Measurements from ENCODE around the gene DLK2. TPM values are rescaled to one million over a fixed set of nuclear protein-coding genes. Genes with fewer than 3 reads are reported as not detected.
A peak's percentile ranks its signal among the peaks of the same experiment; 100 is the strongest.

The DLK2 gene
- total RNA-seq, 1 donor from 2014 or later: not detected

GRCh38 chr6:43433148-43433547 is 22.2 kb downstream of the DLK2 start:
- peaks cover 15% of the 10 kb centered on the region for H3K79me2 ChIP-seq (ENCODE audit: low read depth)
- H3K36me3 ChIP-seq: no peaks in the 10 kb centered on the region
- H4K20me1 ChIP-seq (ENCODE audit: low read depth): no peaks in the 10 kb centered on the region
- Mint-ChIP-seq H3K36me3 (peaks cover 5% of the 10 kb centered on the region), H3K4me3 (no peak overlapping the region), H3K9me3 (no peaks in the 10 kb centered on the region), H3K4me1 (peaks cover 17% of the 10 kb centered on the region), H3K27me3 (ENCODE audit: insufficient read depth, low read depth) (peaks cover 2% of the 10 kb centered on the region), H3K27ac (no peak overlapping the region)
- peaks cover 9% of the 10 kb centered on the region for H3K4me1 ChIP-seq
- TF ChIP-seq EZH2 (IDR thresholded peaks at IDR 0.05) (no peak), EZH2phosphoT487 (IDR thresholded peaks at IDR 0.05) (no peak), CTCF (IDR thresholded peaks at IDR 0.05) (no peak)
- no peak overlapping the region for H3K4me2 ChIP-seq
- H2AFZ ChIP-seq (replicated peaks): no peak overlapping the region
- H3K9me3 ChIP-seq (ENCODE audit: low read depth): no peaks in the 10 kb centered on the region
- H3K27ac ChIP-seq: no peak overlapping the region
- no peaks in the 10 kb centered on the region for H3K27me3 ChIP-seq
- peaks cover 4% of the 10 kb centered on the region for H3F3A ChIP-seq (ENCODE audit: low read depth)
- H3K9ac ChIP-seq: no peak overlapping the region
- DNase-seq (ENCODE audit: low spot score): no peak
- H3K4me3 ChIP-seq: no peak overlapping the region

GRCh38 chr6:43432009-43432945 is 23.1 kb downstream of the DLK2 start:
- H3K4me1 ChIP-seq: peaks cover 9% of the 10 kb centered on the region
- no peaks in the 10 kb centered on the region for H3K36me3 ChIP-seq
- no peaks in the 10 kb centered on the region for H3K27me3 ChIP-seq
- Mint-ChIP-seq H3K36me3 (peaks cover 5% of the 10 kb centered on the region), H3K27me3 (ENCODE audit: insufficient read depth, low read depth) (no peaks in the 10 kb centered on the region), H3K27ac (peak overlapping the region; percentile 42), H3K4me3 (no peak overlapping the region), H3K9me3 (no peaks in the 10 kb centered on the region), H3K4me1 (peaks cover 19% of the 10 kb centered on the region)
- H3K9ac ChIP-seq: no peak overlapping the region
- peaks cover 18% of the 10 kb centered on the region for H3K79me2 ChIP-seq (ENCODE audit: low read depth)
- H3K27ac ChIP-seq: no peak overlapping the region
- no peak for DNase-seq (ENCODE audit: low spot score)
- no peak overlapping the region for H3K4me3 ChIP-seq
- no peaks in the 10 kb centered on the region for H4K20me1 ChIP-seq (ENCODE audit: low read depth)
- H3F3A ChIP-seq (ENCODE audit: low read depth): peaks cover 8% of the 10 kb centered on the region
- H3K9me3 ChIP-seq (ENCODE audit: low read depth): no peaks in the 10 kb centered on the region
- TF ChIP-seq EZH2phosphoT487 (IDR thresholded peaks at IDR 0.05) (no peak), EZH2 (IDR thresholded peaks at IDR 0.05) (no peak), CTCF (IDR thresholded peaks at IDR 0.05) (no peak)
- no peak overlapping the region for H2AFZ ChIP-seq (replicated peaks)
- no peak overlapping the region for H3K4me2 ChIP-seq

GRCh38 chr6:43428874-43429273 is 26.5 kb downstream of the DLK2 start:
- DNase-seq (ENCODE audit: low spot score): no peak
- Mint-ChIP-seq H3K36me3 (peaks cover 5% of the 10 kb centered on the region), H3K27me3 (ENCODE audit: insufficient read depth, low read depth) (peaks cover 2% of the 10 kb centered on the region), H3K9me3 (peaks cover 8% of the 10 kb centered on the region), H3K4me1 (peaks cover 15% of the 10 kb centered on the region), H3K27ac (no peak overlapping the region), H3K4me3 (peak overlapping the region; percentile 91)
- peaks cover 9% of the 10 kb centered on the region for H3K4me1 ChIP-seq
- H3F3A ChIP-seq (ENCODE audit: low read depth): peaks cover 13% of the 10 kb centered on the region
- peak overlapping the region; percentile 92 for H3K4me3 ChIP-seq
- no peak for TF ChIP-seq EZH2 (IDR thresholded peaks at IDR 0.05)
- no peak for TF ChIP-seq EZH2phosphoT487 (IDR thresholded peaks at IDR 0.05)
- no peak for TF ChIP-seq CTCF (IDR thresholded peaks at IDR 0.05)
- H3K27ac ChIP-seq: no peak overlapping the region
- no peaks in the 10 kb centered on the region for H3K36me3 ChIP-seq
- H3K4me2 ChIP-seq: peak overlapping the region; percentile 85
- H2AFZ ChIP-seq (replicated peaks): no peak overlapping the region
- H3K9ac ChIP-seq: peak overlapping the region; percentile 86
- no peaks in the 10 kb centered on the region for H3K27me3 ChIP-seq
- H4K20me1 ChIP-seq (ENCODE audit: low read depth): no peaks in the 10 kb centered on the region
- H3K79me2 ChIP-seq (ENCODE audit: low read depth): peaks cover 18% of the 10 kb centered on the region
- H3K9me3 ChIP-seq (ENCODE audit: low read depth): no peaks in the 10 kb centered on the region
